GM18502 (cell line): ENCODE measurements around the gene RMND5A.

ENCODE experiments used
- ATAC-seq: cut with Tn5 transposase; IDR thresholded peaks from one replicate; pipeline ENCODE4 v1.9.1; 2021; ENCODE audit warnings: mild to moderate bottlenecking; ENCODE audit not compliant: unreplicated experiment, poor library complexity

Gene RMND5A

GRCh38 chr2:86789687-86790133 is 69.6 kb downstream of the RMND5A start:
- no peak for ATAC-seq

DNA sequence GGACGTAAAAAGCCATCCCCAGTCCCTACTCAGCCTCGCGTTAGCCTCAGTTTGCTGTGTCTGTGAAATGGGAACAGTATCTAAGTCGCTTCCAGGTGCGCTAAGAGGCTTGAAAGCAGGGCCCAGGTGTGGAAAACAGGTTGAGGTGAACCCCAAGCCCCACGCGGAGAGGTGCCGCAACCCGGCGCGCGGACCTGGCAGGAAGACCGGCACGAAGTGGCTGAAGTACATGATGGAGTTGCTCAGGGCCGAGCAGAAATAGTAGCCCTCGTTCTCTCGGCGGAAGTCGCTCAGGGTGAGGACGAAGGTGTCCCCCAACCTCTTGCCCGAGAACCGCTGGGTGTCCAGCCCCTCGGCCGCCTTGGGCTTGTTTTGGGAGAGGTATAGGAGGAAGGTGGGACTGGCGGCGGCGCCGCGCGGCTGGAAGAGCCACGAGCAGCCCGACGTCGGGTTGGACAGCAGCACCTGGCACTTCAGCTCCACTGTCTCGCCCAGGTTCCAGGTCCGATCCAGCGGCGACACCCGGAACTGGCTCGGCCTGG is 70.1 kb downstream of the RMND5A start:
- ATAC-seq: no peak

- no peak for ATAC-seq
Observed at GRCh38 chr2:86790676-86791572, 70.8 kb downstream of the RMND5A start, which contains the start of gene CD8A. Gene CD8A (minus strand): TSS chr2:86790913. CDS start chr2:86790825, 88 bp downstream.

DNA sequence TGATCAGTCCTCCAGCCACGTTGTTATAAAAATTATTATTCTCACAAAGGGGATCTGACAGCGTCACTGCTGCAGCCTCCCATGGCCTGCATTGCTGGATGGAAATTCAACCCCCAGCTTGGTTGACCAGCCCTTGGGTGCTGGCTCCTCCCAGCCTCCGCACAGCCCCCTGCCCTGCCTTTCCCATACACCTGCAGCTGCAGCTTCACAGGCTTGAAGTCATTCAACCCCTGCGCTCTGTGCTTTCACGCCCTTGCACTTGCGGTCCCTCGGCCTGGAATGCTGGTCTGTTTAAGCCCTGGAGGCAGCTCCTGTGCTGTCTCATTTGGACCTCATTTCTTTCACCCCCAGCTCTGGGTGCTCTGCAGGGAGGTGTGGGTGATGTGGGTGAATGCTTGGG is 71.5 kb downstream of the RMND5A start:
- no peak for ATAC-seq

- no peak for ATAC-seq
Observed at GRCh38 chr2:86793752-86794151, 73.7 kb downstream of the RMND5A start.

GRCh38 chr2:86794861-86795260 is 74.8 kb downstream of the RMND5A start:
- ATAC-seq: no peak

GRCh38 chr2:86800856-86801567 is 80.9 kb downstream of the RMND5A start:
- no peak for ATAC-seq

DNA sequence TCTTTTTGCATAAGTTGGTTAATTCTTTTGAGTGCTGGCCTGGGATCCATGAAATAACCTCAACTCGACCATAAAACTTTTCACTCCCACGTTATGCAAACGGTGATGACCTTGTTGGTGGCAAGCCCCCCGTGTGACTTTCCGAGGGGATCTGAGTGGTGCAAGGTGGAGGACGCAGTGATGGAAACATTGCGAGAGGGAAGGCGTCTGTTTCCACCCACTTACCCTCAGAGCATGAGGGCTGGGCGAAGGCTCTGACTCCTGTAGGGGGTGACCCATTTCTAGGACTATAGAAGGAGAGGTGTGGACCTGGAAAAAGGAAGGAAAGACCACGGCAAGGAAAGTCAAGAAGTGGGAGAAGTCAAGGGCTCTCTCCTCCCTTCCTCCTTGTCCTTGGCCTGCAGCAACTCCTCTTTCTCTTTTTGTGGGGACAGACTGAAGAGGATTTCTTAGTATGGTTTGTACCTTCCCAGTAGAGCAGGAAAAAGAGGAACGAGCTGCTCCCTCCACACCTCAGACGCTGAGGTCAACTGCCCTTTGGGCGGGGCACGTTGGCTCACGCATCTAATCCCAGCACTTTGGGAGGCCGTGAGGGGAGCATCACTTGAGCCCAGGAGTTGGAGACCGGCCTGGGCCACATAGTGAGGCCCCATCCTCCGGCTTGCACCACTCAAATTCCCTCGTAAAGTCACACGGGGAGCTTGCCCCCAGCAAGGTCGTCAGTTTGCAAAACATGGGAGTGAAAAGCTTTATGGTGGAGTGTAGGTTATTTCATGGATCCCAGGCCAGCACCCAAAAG is 86.2 kb downstream of the RMND5A start:
- ATAC-seq: no peak

DNA sequence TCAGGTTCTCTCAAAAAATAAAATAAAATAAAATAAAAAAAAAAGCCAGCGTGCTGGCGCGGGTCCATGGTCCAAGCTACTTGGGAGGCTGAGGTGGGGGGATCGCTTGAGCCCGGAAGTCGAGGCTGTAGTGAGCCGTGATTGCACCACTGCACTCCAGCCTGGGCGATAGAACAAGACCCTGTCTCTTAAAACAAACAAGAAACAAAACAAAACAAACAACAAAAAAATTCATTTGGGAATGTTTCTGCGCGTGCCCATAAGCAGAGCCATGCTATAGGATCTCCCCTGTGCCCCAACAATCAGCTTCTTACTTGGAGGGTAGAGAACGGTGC is 87.0 kb downstream of the RMND5A start:
- no peak for ATAC-seq

- ATAC-seq: peak; percentile 43
Observed at GRCh38 chr2:86807468-86808275, 87.6 kb downstream of the RMND5A start.

- peak; percentile 96 for ATAC-seq
Observed at GRCh38 chr2:86808315-86809161, 88.4 kb downstream of the RMND5A start.

DNA sequence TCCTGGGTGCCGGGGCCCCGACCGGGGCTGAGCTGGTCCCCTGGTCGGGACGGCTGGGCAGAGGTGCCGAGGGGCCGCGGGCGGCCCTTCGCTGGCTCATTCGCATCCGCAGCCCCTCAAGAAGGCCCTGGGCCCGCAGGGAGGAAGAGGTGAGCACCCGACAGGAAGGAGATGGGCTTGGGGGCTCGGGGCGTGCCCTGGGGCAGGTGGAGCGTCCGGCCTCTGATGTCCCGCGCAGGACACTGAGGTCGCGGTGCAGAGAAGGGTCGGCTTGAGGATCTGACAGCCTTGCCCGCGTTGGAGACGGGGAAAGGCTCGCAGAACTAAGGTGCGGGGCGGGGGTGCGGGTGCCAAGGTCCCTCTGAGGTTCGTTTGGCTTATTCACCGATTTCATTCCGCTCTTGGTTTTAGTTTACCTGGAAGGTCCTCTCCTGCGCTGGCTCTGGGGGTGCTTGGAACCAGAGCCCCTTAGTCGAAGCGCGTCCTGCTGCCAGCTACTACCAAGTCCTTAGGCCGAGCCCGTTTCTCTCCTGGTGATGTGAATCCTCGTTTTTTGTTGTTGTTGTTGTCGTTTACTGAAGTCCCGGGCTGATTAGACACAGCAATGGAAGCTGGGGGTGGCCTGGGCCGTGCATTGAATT is 89.5 kb downstream of the RMND5A start:
- ATAC-seq: no peak

GRCh38 chr2:86815611-86816010 is 95.5 kb downstream of the RMND5A start:
- ATAC-seq: no peak

DNA sequence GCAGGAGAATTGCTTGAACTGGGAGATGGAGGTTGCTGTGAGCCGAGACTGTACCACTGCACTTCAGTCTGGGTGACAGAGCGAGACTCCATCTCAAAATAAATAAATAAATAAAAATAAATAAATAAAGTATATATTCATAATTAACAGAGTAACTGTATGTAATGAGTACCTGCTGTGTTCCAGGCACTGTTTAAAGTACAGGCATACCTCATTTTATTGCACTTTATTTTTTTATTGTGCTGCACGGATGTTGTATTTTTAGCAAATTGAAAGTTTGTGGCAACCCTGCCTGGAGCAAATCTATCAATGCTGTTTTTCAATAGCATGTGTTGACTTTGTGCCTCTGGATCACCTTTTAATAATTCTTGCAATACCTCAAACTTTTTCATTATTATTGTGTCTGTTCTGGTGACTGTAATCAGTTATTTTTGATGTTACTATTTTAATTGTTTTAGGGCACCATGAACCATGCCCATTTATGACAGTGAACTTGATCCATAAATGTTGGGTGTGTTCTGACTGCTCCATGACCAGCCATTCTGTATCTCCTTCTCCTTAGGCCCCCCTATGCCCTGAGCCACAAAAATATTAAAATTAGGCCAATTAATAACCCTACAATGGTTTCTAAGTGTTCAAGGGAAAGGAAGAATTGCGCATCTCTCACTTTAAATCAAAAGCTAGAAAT is 98.2 kb downstream of the RMND5A start:
- no peak for ATAC-seq

- ATAC-seq: no peak
Observed at GRCh38 chr2:86818957-86819356, 98.9 kb downstream of the RMND5A start.

DNA sequence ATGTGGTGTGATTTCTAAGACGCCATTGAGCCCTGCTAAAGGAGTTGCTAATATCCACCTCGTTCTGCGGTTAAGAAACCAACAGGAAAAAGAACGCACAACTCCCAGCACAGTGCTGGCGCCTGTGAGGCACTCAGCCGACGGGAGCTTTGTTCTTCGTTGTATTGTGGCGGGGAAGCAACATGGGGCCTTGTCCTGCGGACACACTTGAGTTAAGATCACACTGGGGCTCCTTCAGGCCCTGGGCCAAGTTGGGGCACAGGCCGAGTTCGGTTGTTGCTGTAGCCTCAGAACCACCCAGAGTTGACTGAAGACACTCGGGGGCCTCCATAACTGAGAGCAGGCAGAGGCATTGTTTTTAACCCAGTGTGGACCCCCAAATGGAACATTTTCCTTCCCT is 101.2 kb downstream of the RMND5A start:
- no peak for ATAC-seq

DNA sequence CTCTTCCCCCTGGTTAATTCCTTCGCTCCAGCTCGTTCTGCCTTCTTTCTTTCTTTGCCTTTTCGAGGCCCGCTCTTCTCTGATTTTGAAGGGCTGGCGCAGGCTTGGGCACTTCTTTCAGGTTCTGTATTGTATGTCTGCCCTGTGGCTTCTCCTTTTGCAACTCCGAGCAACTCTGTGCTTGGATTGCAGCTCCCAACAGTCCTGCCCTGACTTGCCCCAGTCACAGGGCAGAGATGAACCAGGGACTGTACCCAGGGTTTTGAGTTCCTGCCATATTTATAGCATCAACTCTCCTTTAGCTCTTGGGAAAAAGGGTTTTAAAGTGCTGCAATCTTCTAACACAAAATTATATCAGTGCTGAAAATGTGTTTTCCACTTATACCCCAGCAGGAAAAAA is 101.8 kb downstream of the RMND5A start:
- ATAC-seq: no peak
